Effector CD4-positive, alpha-beta T cell (primary cell): ENCODE data around the gene AP1S2.
A peak's percentile ranks its signal among the peaks of the same experiment; 100 is the strongest.
"Not testable (repeated sequence)": the region's sequence is repeated elsewhere in the genome, so short reads cannot be mapped to it uniquely, and the experiment has no call there.

Experiments
- DNase-seq: peaks from one replicate; pipeline ENCODE4 v3.0.0-alpha.2; 2020

Gene AP1S2

GRCh38 chrX:15854080-15854655, 445 bp downstream of the AP1S2 start:
- peak; percentile 47 for DNase-seq

GRCh38 chrX:15853586-15854079, 980 bp downstream of the AP1S2 start:
- no peak for DNase-seq

GRCh38 chrX:15849555-15849954, 5.1 kb downstream of the AP1S2 start:
- DNase-seq = no peak

- no peak for DNase-seq
Measured at GRCh38 chrX:15848576-15848975, 6.0 kb downstream of the AP1S2 start.

- DNase-seq = no peak
Measured at GRCh38 chrX:15843960-15844359, 10.7 kb downstream of the AP1S2 start.

GRCh38 chrX:15841853-15842516, 12.6 kb downstream of the AP1S2 start:
- no peak for DNase-seq

- no peak for DNase-seq
Measured at GRCh38 chrX:15838017-15838416, 16.6 kb downstream of the AP1S2 start.

GRCh38 chrX:15834827-15835595, 19.6 kb downstream of the AP1S2 start:
- no peak for DNase-seq

GRCh38 chrX:15834053-15834452, 20.6 kb downstream of the AP1S2 start:
- no peak for DNase-seq

GRCh38 chrX:15831347-15831746, 23.3 kb downstream of the AP1S2 start:
- not testable (repeated sequence) for DNase-seq

- DNase-seq = no peak
Measured at GRCh38 chrX:15829217-15829616, 25.4 kb downstream of the AP1S2 start.

GRCh38 chrX:15825936-15826335, 28.7 kb downstream of the AP1S2 start:
- DNase-seq = no peak

- DNase-seq = no peak
Measured at GRCh38 chrX:15822922-15823321, 31.7 kb downstream of the AP1S2 start.

- no peak for DNase-seq
Measured at GRCh38 chrX:15820106-15821073, 34.2 kb downstream of the AP1S2 start.

GRCh38 chrX:15816886-15817285, 37.7 kb downstream of the AP1S2 start:
- peak; percentile 12 for DNase-seq

GRCh38 chrX:15816438-15816809, 38.2 kb downstream of the AP1S2 start:
- DNase-seq = no peak

GRCh38 chrX:15815779-15816437, 38.7 kb downstream of the AP1S2 start:
- peak; percentile 11 for DNase-seq

GRCh38 chrX:15814771-15815365, 39.7 kb downstream of the AP1S2 start:
- no peak for DNase-seq

GRCh38 chrX:15813416-15813815, 41.2 kb downstream of the AP1S2 start:
- DNase-seq = no peak

- DNase-seq = no peak
Measured at GRCh38 chrX:15812192-15812938, 42.2 kb downstream of the AP1S2 start.

GRCh38 chrX:15808254-15808653, 46.4 kb downstream of the AP1S2 start:
- no peak for DNase-seq
